Smooth muscle cell (in vitro differentiated cells): Measurements from ENCODE around the gene ALOX15B. TPM values are rescaled to one million over a fixed set of nuclear protein-coding genes. Genes with fewer than 3 reads are reported as not detected.
A peak's percentile ranks its signal among the peaks of the same experiment; 100 is the strongest.

ENCODE experiments used
- DNase-seq: peaks from one replicate; lab custom pipeline; 2025; ENCODE audit not compliant: unreplicated experiment; lab: John Stamatoyannopoulos, UW
- H2AFZ ChIP-seq: fragments of 200-600 bp; sonication (generic); 2 replicates; pipeline ENCODE4 v1.6.0; 2016; ENCODE audit warnings: antibody characterized with exemption, low read depth, mild to moderate bottlenecking
- H3F3A ChIP-seq: fragments of 200-600 bp; sonication (generic); 2 replicates; pipeline ENCODE4 v1.6.0; 2017; ENCODE audit warnings: antibody characterized with exemption, low read depth
- H3K27ac ChIP-seq: fragments of 200-600 bp; sonication (generic); 2 replicates; pipeline ENCODE4 v1.5.1; 2016; ENCODE audit warnings: low read depth, mild to moderate bottlenecking
- H3K27me3 ChIP-seq: fragments of 200-600 bp; sonication (generic); 2 replicates; pipeline ENCODE4 v1.6.1; 2016; ENCODE audit warnings: low read depth, mild to moderate bottlenecking
- H3K36me3 ChIP-seq: fragments of 200-600 bp; sonication (generic); 2 replicates; pipeline ENCODE4 v1.5.1; 2016; ENCODE audit warnings: low read depth
- H3K4me1 ChIP-seq: fragments of 200-600 bp; sonication (generic); 2 replicates; pipeline ENCODE4 v1.5.1; 2016; ENCODE audit warnings: low read depth
- H3K4me2 ChIP-seq: fragments of 200-600 bp; sonication (generic); 2 replicates; pipeline ENCODE4 v1.6.0; 2016; ENCODE audit warnings: mild to moderate bottlenecking
- H3K4me3 ChIP-seq: fragments of 200-600 bp; sonication (generic); 2 replicates; pipeline ENCODE4 v1.5.1; 2016; ENCODE audit warnings: mild to moderate bottlenecking
- H3K79me2 ChIP-seq: fragments of 200-600 bp; sonication (generic); 2 replicates; pipeline ENCODE4 v1.6.0; 2016; ENCODE audit warnings: low read depth, mild to moderate bottlenecking
- H3K9ac ChIP-seq: fragments of 200-600 bp; sonication (generic); 2 replicates; pipeline ENCODE4 v1.6.0; 2016; ENCODE audit warnings: low read depth
- H3K9me3 ChIP-seq: fragments of 200-600 bp; sonication (generic); replicated peaks from 2 replicates; pipeline ENCODE4 v1.5.1; 2016; ENCODE audit warnings: low read depth
- H4K20me1 ChIP-seq: fragments of 200-600 bp; sonication (generic); 2 replicates; pipeline ENCODE4 v1.6.0; 2016; ENCODE audit warnings: low read depth
- WGBS: methylation state at CpG from one replicate; pipeline ENCODE4 v1.1.7; 2016; ENCODE audit warnings: low lambda C conversion rate; 5-methylcytosine and 5-hydroxymethylcytosine counted together
- polyA plus RNA-seq: library from polyadenylated mRNA; unstranded; fragments of >200 nt; fragmentation: Nextera tagmentation; extraction: Ambion mirVana; gene quantifications from 2 replicates; pipeline ENCODE4 v1.2.1, GENCODE V29; 2016
- total RNA-seq: library from RNA; depleted of rRNA; stranded (reverse); fragments of >200 nt; gene quantifications from 2 replicates; pipeline ENCODE4 v1.2.3, GENCODE V29; 2014
- TF ChIP-seq, protein P1 (sequence below): fragments of 200-600 bp; sonication (generic); IDR thresholded peaks from 2 replicates; pipeline ENCODE4 v1.5.1; 2017; ENCODE audit warnings: borderline replicate concordance, mild to moderate bottlenecking, antibody characterized with exemption; ENCODE audit not compliant: insufficient read depth, poor library complexity, severe bottlenecking

ALOX15B gene
- total and polyA plus RNA-seq, 2 experiments from 2014 or later: 0.27 to 0.69 TPM

GRCh38 chr17:8032442-8032841 is 6.4 kb upstream of the ALOX15B start:
- no peaks in the 10 kb centered on the region for H4K20me1 ChIP-seq
- H3K4me2 ChIP-seq: no peak overlapping the region
- H3F3A ChIP-seq: no peaks in the 10 kb centered on the region
- H3K79me2 ChIP-seq: no peaks in the 10 kb centered on the region
- no peak for DNase-seq
- no peaks in the 10 kb centered on the region for H3K9me3 ChIP-seq
- TF ChIP-seq, protein P1, sequence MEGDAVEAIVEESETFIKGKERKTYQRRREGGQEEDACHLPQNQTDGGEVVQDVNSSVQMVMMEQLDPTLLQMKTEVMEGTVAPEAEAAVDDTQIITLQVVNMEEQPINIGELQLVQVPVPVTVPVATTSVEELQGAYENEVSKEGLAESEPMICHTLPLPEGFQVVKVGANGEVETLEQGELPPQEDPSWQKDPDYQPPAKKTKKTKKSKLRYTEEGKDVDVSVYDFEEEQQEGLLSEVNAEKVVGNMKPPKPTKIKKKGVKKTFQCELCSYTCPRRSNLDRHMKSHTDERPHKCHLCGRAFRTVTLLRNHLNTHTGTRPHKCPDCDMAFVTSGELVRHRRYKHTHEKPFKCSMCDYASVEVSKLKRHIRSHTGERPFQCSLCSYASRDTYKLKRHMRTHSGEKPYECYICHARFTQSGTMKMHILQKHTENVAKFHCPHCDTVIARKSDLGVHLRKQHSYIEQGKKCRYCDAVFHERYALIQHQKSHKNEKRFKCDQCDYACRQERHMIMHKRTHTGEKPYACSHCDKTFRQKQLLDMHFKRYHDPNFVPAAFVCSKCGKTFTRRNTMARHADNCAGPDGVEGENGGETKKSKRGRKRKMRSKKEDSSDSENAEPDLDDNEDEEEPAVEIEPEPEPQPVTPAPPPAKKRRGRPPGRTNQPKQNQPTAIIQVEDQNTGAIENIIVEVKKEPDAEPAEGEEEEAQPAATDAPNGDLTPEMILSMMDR: no peak
- no peaks in the 10 kb centered on the region for H3K27me3 ChIP-seq
- no peaks in the 10 kb centered on the region for H3K4me1 ChIP-seq
- H3K36me3 ChIP-seq: no peaks in the 10 kb centered on the region
- no peak overlapping the region for H3K9ac ChIP-seq
- H2AFZ ChIP-seq: no peak overlapping the region
- 89% methylated on average over 2 of the region's 2 CpGs for WGBS
- H3K27ac ChIP-seq: no peak overlapping the region
- H3K4me3 ChIP-seq: no peak overlapping the region

DNA sequence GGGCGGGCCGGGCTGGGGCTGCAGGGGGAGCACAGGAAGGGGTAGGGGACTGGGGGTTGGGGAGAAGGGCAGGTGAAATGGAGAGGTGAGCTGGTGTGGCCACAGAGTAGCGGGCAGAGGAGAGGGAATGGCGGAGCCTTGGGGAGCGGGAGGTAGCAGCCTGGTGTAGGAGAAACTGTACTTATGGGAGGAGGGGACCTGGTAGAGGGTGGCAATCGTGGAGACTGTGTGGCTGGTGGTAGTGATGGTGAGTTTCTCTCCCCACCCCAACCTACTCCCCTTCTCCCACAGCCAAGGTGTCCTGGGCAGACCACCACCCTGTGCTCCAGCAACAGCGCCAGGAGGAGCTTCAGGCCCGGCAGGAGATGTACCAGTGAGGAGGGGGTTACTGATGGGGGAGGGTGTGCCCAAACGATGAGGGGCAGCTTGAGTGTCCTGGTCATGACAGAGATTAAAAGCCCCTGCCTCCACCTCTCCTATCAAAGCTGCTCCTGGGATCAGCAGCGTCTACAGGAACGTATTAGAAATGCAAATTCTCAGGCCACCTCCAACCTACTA is 831 bp downstream of the ALOX15B start:
- H3K9ac ChIP-seq: no peak overlapping the region
- H3K9me3 ChIP-seq: no peaks in the 10 kb centered on the region
- no peak overlapping the region for H3K27ac ChIP-seq
- H3K36me3 ChIP-seq: no peaks in the 10 kb centered on the region
- H3K4me3 ChIP-seq: no peak overlapping the region
- DNase-seq: no peak
- no peaks in the 10 kb centered on the region for H3F3A ChIP-seq
- H3K4me1 ChIP-seq: no peaks in the 10 kb centered on the region
- no peaks in the 10 kb centered on the region for H3K27me3 ChIP-seq
- H3K79me2 ChIP-seq: no peaks in the 10 kb centered on the region
- H3K4me2 ChIP-seq: no peak overlapping the region
- H2AFZ ChIP-seq: no peak overlapping the region
- WGBS: 74% methylated on average over 9 of the region's 11 CpGs
- TF ChIP-seq, protein P1: no peak
- H4K20me1 ChIP-seq: no peaks in the 10 kb centered on the region

DNA sequence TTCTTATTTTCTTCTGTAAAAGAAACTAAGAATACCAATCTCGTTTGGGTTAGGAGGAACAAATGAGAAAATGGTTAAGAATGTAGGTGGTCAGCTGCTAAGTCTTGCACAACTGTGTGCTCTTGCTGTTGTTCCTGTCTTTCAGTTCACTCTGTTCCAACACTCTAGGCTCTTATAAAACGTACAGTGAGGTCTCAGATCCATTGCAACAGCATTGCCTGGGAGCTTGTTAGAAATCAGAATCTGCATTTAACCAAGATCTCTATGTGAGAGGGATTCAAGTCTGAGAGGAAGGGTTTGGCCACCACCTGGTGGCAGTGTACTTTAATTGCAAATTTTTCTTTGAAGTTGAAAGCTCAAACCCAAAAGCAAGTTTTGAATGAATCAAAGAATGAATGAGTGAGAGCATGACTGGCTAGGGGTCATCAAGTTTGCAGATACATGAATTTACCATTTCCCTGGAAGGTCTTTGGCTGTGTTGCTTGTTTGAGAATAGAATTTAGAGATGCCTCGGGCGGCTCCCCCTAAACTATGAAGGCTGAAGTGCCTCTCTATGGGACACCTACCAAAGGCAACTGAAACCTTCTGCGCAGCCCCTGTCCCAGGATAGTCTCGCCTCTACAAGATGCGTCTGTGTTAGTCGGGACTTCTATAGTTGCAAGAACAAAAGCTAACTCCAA is 2.5 kb downstream of the ALOX15B start:
- H3K27ac ChIP-seq: peak overlapping the region; percentile 69

More for the DNA sequence above, 2.5 kb downstream of the ALOX15B start:
- Histone ChIP-seq H3K4me1 (no peaks in the 10 kb centered on the region), H4K20me1 (no peaks in the 10 kb centered on the region), H3K9ac (no peak overlapping the region), H3K79me2 (no peaks in the 10 kb centered on the region), H3K9me3 (no peaks in the 10 kb centered on the region), H3K4me3 (no peak overlapping the region), H3K36me3 (no peaks in the 10 kb centered on the region), H2AFZ (no peak overlapping the region), H3K4me2 (peak overlapping the region; percentile 78), H3F3A (no peaks in the 10 kb centered on the region), H3K27me3 (peaks cover 4% of the 10 kb centered on the region)
- 71% methylated on average over 8 of the region's 8 CpGs for WGBS
- TF ChIP-seq, protein P1: peak; percentile 67
- DNase-seq: no peak
